Measurements from ENCODE around the gene NDUFAB1. TPM values are rescaled to one million over a fixed set of nuclear protein-coding genes. Genes with fewer than 3 reads are reported as not detected.

Gene NDUFAB1
- polyA plus RNA-seq, 2 of the 4 experiments (the other 2 are of a cell fraction), result 167 to 277 TPM

GRCh38 chr16:23538919-23539278 lies 57.2 kb downstream of the NDUFAB1 start:
- peaks cover 43% of the 10 kb centered on the region for H3K4me1 ChIP-seq
- peak overlapping the region; percentile 55 for H3K4me2 ChIP-seq
- ChIA-PET POLR2A (interaction anchor here (0.7 to 2.2 kb wide), 2 partner anchors 18 to 87 kb away, joined by 9 to 12 read pairs; partner anchors contain the start of genes EARS2 and UBFD1), CTCF (interaction anchor here (0.6 to 3.4 kb wide), 6 partner anchors 9 to 34 kb away, joined by 3 to 19 read pairs (median 3); partner anchors contain the start of genes EARS2, GGA2 and UBFD1)
- H3K27ac ChIP-seq, result peak overlapping the region; percentile 70 to 79
- FAIRE-seq (no peak), ATAC-seq (peak in 1 of 2 experiments; percentile 26; a peak in 3 of 6 replicates), DNase-seq (ENCODE audit: low read depth in 1 of 2, low spot score in 1 of 2) (no peak)
- 74% methylated on average over 1 of the region's 1 CpG for WGBS (ENCODE audit: missing lambda C conversion rate)
- TF ChIP-seq NFE2L2 (conservative IDR thresholded peaks at IDR 0.05; ENCODE audit: low read length) (no peak), ZC3H11A (IDR thresholded peaks at IDR 0.05) (no peak), EHMT2 (IDR thresholded peaks at IDR 0.05; ENCODE audit: low read depth) (no peak)
- H3K9me3 ChIP-seq, result no peaks in the 10 kb centered on the region
- H3K4me3 ChIP-seq, result no peak overlapping the region

GRCh38 chr16:23537390-23537789 lies 58.7 kb downstream of the NDUFAB1 start:
- 70% methylated on average over 3 of the region's 3 CpGs for WGBS (ENCODE audit: missing lambda C conversion rate)
- TF ChIP-seq NFE2L2 (conservative IDR thresholded peaks at IDR 0.05; ENCODE audit: low read length), result no peak
- no peak for TF ChIP-seq MAX (IDR thresholded peaks at IDR 0.05)
- TF ChIP-seq CTCF (IDR thresholded peaks at IDR 0.05), result no peak
- no peak for TF ChIP-seq EP300 (IDR thresholded peaks at IDR 0.05)
- TF ChIP-seq SMC3 (IDR thresholded peaks at IDR 0.05), result no peak
- no peak for TF ChIP-seq MAZ (IDR thresholded peaks at IDR 0.05; ENCODE audit: borderline replicate concordance, low read depth, low read length)
- TF ChIP-seq POLR2AphosphoS2 (conservative IDR thresholded peaks at IDR 0.05; ENCODE audit: low read length), result no peak
- no peak for TF ChIP-seq ATOH8 (CRISPR knock-in tag; IDR thresholded peaks at IDR 0.05; ENCODE audit: low read depth)
- TF ChIP-seq E2F6 (IDR thresholded peaks at IDR 0.05; ENCODE audit: borderline replicate concordance, low read depth), result no peak
- H3K9me3 ChIP-seq, result no peaks in the 10 kb centered on the region
- DNase-seq (ENCODE audit: low read depth in 1 of 2, low spot score in 1 of 2) (no peak), ATAC-seq (no peak), FAIRE-seq (no peak)
- POLR2A ChIA-PET, result interaction anchor here (0.6 kb wide), 1 partner anchor 20 kb away, joined by 4 read pairs; the partner anchor contains the start of genes EARS2 and UBFD1
- H3K27ac ChIP-seq, result peak overlapping the region in 1 of 2 experiments; percentile 79; a peak in 2 of 6 replicates
- H3K4me1 ChIP-seq, result peaks cover 43% of the 10 kb centered on the region
- CTCF ChIA-PET, result interaction anchor here (1.2 to 1.8 kb wide), 4 partner anchors 8 to 20 kb away, joined by 4 to 6 read pairs (median 4); partner anchors contain the start of genes EARS2 and UBFD1
- H3K4me3 ChIP-seq, result no peak overlapping the region
- H3K4me2 ChIP-seq, result no peak overlapping the region

- ATAC-seq (no peak), DNase-seq (ENCODE audit: low read depth in 1 of 2, low spot score in 1 of 2) (no peak), FAIRE-seq (no peak)
- Histone ChIP-seq H3K4me3 (no peak overlapping the region), H3K4me1 (peaks cover 40% of the 10 kb centered on the region), H3K27ac (peak overlapping the region in 1 of 2 experiments; percentile 30; a peak in 1 of 6 replicates), H3K9me3 (no peaks in the 10 kb centered on the region), H3K4me2 (peak overlapping the region; percentile 26; the same call in 1 of the 3 replicates)
- ChIA-PET POLR2A (no interaction called here), CTCF (interaction anchor here (3.3 kb wide), 1 partner anchor 9 kb away, joined by 12 read pairs; no protein-coding TSS in a partner anchor)
- 54% methylated on average over 2 of the region's 2 CpGs for WGBS (ENCODE audit: missing lambda C conversion rate)
- TF ChIP-seq ESRRA (IDR thresholded peaks at IDR 0.05; ENCODE audit: borderline replicate concordance, low read length) (no peak), JUN (IDR thresholded peaks at IDR 0.05) (no peak), MAX (IDR thresholded peaks at IDR 0.05) (no peak), ZNF302 (CRISPR knock-in tag; IDR thresholded peaks at IDR 0.05) (no peak), POLR2A (IDR thresholded peaks at IDR 0.05; ENCODE audit: low read length) (no peak), ZFP36 (IDR thresholded peaks at IDR 0.05; ENCODE audit: borderline replicate concordance, partially characterized antibody) (no peak), HES2 (IDR thresholded peaks at IDR 0.05) (no peak), ELK1 (IDR thresholded peaks at IDR 0.05; ENCODE audit: low read depth, low read length) (no peak), KDM1A (IDR thresholded peaks at IDR 0.05; ENCODE audit: low read depth) (no peak), HDAC2 (IDR thresholded peaks at IDR 0.05) (no peak), CBX8 (IDR thresholded peaks at IDR 0.05) (no peak), EHMT2 (IDR thresholded peaks at IDR 0.05; ENCODE audit: low read depth) (no peak), TFCP2L1 (CRISPR knock-in tag; IDR thresholded peaks at IDR 0.05) (no peak), MAZ (IDR thresholded peaks at IDR 0.05; ENCODE audit: borderline replicate concordance, low read depth, low read length) (no peak)
These were observed 60.2 kb downstream of the NDUFAB1 start for GRCh38 chr16:23535901-23536300.
